HFFc6 (cell line): Measurements from ENCODE around the gene CNIH3. TPM values are rescaled to one million over a fixed set of nuclear protein-coding genes. Genes with fewer than 3 reads are reported as not detected.
"Not testable (repeated sequence)": the region's sequence is repeated elsewhere in the genome, so short reads cannot be mapped to it uniquely, and the experiment has no call there.

Experiments
- DNase-seq: peaks from one replicate; pipeline ENCODE4 v3.0.0-alpha.2; 2018
- H3K27ac Mint-ChIP-seq: 2 replicates; pipeline ENCODE4 v1.8.0; 2020; ENCODE audit warnings: mild to moderate bottlenecking, mixed read lengths
- H3K27me3 Mint-ChIP-seq: 2 replicates; pipeline ENCODE4 v1.8.0; 2021; ENCODE audit warnings: mild to moderate bottlenecking, moderate library complexity, mixed read lengths; ENCODE audit not compliant: insufficient read depth
- H3K36me3 Mint-ChIP-seq: 2 replicates; pipeline ENCODE4 v1.8.0; 2021; ENCODE audit warnings: low read depth, mixed read lengths
- H3K4me1 Mint-ChIP-seq: 2 replicates; pipeline ENCODE4 v1.8.0; 2020; ENCODE audit warnings: low read depth, mixed read lengths
- H3K4me3 Mint-ChIP-seq: 2 replicates; pipeline ENCODE4 v1.8.0; 2020; ENCODE audit warnings: mild to moderate bottlenecking, moderate library complexity, mixed read lengths
- H3K9me3 Mint-ChIP-seq: 2 replicates; pipeline ENCODE4 v1.8.0; 2020; ENCODE audit warnings: mild to moderate bottlenecking, mixed read lengths
- total RNA-seq, 6 experiments: library from RNA; stranded (reverse); fragmentation: NEBNext Ultra II Directional; extraction: Animal tissue kit (Norgen Biotek cat#: 25700); gene quantifications; 2 replicates in 1 of 6; 3 replicates in 5 of 6; pipeline ENCODE4 v1.2.3, GENCODE V29; 2021
- TF ChIP-seq, protein P1 (sequence below): fragments of 200-600 bp; sonication (generic); IDR thresholded peaks from 2 replicates; pipeline ENCODE4 v1.5.0; 2021; ENCODE audit warnings: antibody characterized with exemption, mild to moderate bottlenecking

CNIH3 gene
- total RNA-seq, 6 experiments from 2014 or later: 18.6 to 32.3 (median 30.5) TPM

DNA sequence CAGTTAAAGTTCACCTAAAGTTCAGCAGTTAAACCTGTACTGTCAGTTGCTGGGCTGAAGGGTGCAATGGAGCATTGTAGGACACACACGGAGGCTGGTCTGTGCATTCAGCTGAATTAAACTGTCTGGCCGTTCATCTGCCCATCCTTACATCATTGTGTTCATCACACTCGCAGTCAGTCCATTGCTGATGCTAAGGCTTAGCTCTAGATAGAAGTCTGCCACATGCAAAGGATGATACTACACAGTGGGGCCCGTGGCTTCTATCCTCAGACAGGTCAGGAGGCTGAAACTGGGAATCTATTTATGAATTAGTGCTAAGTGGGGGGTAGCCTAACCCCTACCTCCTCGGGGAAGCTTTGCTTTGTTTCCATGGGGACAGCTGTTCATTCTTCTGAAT lies 60.4 kb downstream of the CNIH3 start:
- TF ChIP-seq, protein P1, sequence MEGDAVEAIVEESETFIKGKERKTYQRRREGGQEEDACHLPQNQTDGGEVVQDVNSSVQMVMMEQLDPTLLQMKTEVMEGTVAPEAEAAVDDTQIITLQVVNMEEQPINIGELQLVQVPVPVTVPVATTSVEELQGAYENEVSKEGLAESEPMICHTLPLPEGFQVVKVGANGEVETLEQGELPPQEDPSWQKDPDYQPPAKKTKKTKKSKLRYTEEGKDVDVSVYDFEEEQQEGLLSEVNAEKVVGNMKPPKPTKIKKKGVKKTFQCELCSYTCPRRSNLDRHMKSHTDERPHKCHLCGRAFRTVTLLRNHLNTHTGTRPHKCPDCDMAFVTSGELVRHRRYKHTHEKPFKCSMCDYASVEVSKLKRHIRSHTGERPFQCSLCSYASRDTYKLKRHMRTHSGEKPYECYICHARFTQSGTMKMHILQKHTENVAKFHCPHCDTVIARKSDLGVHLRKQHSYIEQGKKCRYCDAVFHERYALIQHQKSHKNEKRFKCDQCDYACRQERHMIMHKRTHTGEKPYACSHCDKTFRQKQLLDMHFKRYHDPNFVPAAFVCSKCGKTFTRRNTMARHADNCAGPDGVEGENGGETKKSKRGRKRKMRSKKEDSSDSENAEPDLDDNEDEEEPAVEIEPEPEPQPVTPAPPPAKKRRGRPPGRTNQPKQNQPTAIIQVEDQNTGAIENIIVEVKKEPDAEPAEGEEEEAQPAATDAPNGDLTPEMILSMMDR: no peak
- H3K9me3 Mint-ChIP-seq: no peaks in the 10 kb centered on the region

GRCh38 chr1:224678168-224678567 lies 62.1 kb downstream of the CNIH3 start:
- H3K4me3 Mint-ChIP-seq: no peak overlapping the region
- no peaks in the 10 kb centered on the region for H3K9me3 Mint-ChIP-seq
- H3K27me3 Mint-ChIP-seq: no peaks in the 10 kb centered on the region; the same call in none of the 2 replicates
- H3K27ac Mint-ChIP-seq: no peak overlapping the region
- H3K4me1 Mint-ChIP-seq: peaks cover 24% of the 10 kb centered on the region
- TF ChIP-seq, protein P1: no peak
- peaks cover 23% of the 10 kb centered on the region for H3K36me3 Mint-ChIP-seq
- DNase-seq: no peak

More for the DNA sequence above, 60.4 kb downstream of the CNIH3 start:
- Mint-ChIP-seq H3K4me3 (no peak overlapping the region), H3K36me3 (peaks cover 17% of the 10 kb centered on the region), H3K27me3 (no peaks in the 10 kb centered on the region; the same call in none of the 2 replicates), H3K27ac (no peak overlapping the region), H3K4me1 (peaks cover 29% of the 10 kb centered on the region)
- DNase-seq: no peak

DNA sequence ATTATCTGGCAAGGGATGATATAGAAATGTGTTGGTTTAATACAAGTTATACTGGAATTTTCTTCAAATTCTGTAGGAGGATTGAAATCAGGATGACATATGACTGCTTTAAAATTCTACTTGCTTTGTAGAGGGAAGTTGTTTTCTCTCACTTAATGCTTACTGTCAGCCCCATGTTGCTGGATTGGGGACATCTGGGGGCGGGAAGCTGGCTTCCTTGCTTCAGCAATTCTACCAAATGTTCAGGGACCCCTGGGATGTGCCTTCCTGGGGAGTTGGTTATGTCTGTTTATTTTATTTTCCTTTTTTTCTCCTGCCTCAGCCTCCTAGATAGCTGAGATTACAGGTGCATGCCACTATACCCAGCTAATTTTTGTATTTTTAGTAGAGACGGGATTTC lies 63.5 kb downstream of the CNIH3 start:
- H3K36me3 Mint-ChIP-seq: peaks cover 27% of the 10 kb centered on the region
- no peak for DNase-seq
- TF ChIP-seq, protein P1: no peak
- peak overlapping the region; percentile 7; the same call in 1 of the 2 replicates for H3K27ac Mint-ChIP-seq
- no peaks in the 10 kb centered on the region for H3K9me3 Mint-ChIP-seq
- H3K4me1 Mint-ChIP-seq: peaks cover 17% of the 10 kb centered on the region
- H3K4me3 Mint-ChIP-seq: no peak overlapping the region
- H3K27me3 Mint-ChIP-seq: peaks cover 2% of the 10 kb centered on the region

DNA sequence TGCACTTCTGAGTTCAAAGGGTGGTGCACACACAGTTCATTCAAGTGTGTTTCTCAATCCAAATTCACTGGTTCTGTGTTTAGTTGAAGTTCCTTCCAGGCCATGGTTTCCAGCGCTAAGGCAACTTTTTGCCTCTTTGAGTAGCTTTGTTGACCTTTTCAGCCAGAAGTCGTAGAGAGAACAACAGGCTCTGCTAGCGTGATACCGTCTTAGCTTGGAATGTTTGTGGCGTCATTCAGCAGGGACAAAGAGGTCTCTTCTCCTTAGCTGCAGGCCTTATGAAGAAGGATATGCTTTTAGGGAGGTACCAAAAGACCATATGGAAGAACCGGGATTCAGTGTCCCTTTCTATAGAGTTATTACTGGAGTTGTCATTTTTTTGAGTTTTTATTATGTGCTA lies 65.7 kb downstream of the CNIH3 start:
- H3K36me3 Mint-ChIP-seq: peaks cover 38% of the 10 kb centered on the region
- H3K4me3 Mint-ChIP-seq: no peak overlapping the region
- no peaks in the 10 kb centered on the region for H3K9me3 Mint-ChIP-seq
- no peak for DNase-seq
- no peak overlapping the region for H3K27ac Mint-ChIP-seq
- H3K4me1 Mint-ChIP-seq: no peaks in the 10 kb centered on the region
- peaks cover 2% of the 10 kb centered on the region; the same call in 1 of the 2 replicates for H3K27me3 Mint-ChIP-seq
- TF ChIP-seq, protein P1: no peak

DNA sequence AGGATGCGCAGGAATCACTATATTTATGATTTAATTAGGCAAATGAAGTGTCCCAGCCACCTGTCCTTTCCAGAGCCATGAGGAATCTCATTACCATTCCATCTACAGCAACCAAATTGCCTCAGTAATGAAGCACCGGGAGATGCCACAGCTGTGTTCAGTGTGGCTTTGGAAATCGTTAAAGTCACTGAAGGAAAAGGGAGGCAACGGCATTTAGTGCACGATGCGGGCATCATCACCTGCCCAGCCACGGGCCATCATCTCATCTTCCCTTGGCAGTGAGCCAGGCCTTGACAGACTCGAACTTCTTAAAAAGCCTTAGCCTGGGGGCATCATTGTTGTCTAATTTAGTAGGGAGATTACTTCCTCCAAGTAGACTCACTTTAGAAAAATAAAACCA lies 67.8 kb downstream of the CNIH3 start:
- H3K9me3 Mint-ChIP-seq: no peaks in the 10 kb centered on the region
- TF ChIP-seq, protein P1: no peak
- peaks cover 52% of the 10 kb centered on the region for H3K36me3 Mint-ChIP-seq
- peaks cover 2% of the 10 kb centered on the region; the same call in 1 of the 2 replicates for H3K27me3 Mint-ChIP-seq
- H3K4me1 Mint-ChIP-seq: 0 out of 2 replicates have a peak, but pooled peaks cover under 1% of the 10 kb centered on the region
- no peak overlapping the region for H3K4me3 Mint-ChIP-seq
- H3K27ac Mint-ChIP-seq: no peak overlapping the region
- DNase-seq: no peak

- no peak for DNase-seq
- H3K4me3 Mint-ChIP-seq: no peak overlapping the region
- TF ChIP-seq, protein P1: no peak
- no peaks in the 10 kb centered on the region for H3K9me3 Mint-ChIP-seq
- peaks cover 2% of the 10 kb centered on the region; the same call in 1 of the 2 replicates for H3K27me3 Mint-ChIP-seq
- H3K4me1 Mint-ChIP-seq: peaks cover 11% of the 10 kb centered on the region; the same call in 1 of the 2 replicates
- peaks cover 52% of the 10 kb centered on the region for H3K36me3 Mint-ChIP-seq
- H3K27ac Mint-ChIP-seq: no peak overlapping the region
These were observed 68.9 kb downstream of the CNIH3 start for GRCh38 chr1:224684979-224685425.

DNA sequence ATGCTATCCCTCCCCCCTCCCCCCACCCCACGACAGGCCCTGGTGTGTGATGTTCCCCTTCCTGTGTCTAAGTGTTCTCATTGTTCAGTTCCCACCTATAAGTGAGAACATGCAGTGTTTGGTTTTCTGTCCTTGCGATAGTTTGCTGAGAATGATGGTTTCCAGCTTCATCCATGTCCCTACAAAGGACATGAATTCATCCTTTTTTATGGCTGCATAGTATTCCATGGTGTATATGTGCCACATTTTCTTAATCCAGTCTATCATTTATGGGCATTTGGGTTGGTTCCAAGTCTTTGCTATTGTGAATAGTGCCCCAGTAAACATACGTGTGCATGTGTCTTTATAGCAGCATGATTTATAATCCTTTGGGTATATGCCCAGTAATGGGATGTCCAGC lies 70.0 kb downstream of the CNIH3 start:
- H3K27me3 Mint-ChIP-seq, H3K9me3 Mint-ChIP-seq, H3K27ac Mint-ChIP-seq, H3K4me3 Mint-ChIP-seq, DNase-seq: not testable (repeated sequence)
- Mint-ChIP-seq H3K36me3 (peaks cover 59% of the 10 kb centered on the region), H3K4me1 (peaks cover 11% of the 10 kb centered on the region; the same call in 1 of the 2 replicates)
